Astrocyte of the hippocampus (primary cell): ENCODE results near the gene PAEP.
A peak's percentile ranks its signal among the peaks of the same experiment; 100 is the strongest.
"Not testable (repeated sequence)": the region's sequence is repeated elsewhere in the genome, so short reads cannot be mapped to it uniquely, and the experiment has no call there.

Experiments used
- DNase-seq: peaks from one replicate; pipeline ENCODE4 v3.0.0; 2011; ENCODE audit warnings: low read depth, low spot score

The PAEP gene

DNA sequence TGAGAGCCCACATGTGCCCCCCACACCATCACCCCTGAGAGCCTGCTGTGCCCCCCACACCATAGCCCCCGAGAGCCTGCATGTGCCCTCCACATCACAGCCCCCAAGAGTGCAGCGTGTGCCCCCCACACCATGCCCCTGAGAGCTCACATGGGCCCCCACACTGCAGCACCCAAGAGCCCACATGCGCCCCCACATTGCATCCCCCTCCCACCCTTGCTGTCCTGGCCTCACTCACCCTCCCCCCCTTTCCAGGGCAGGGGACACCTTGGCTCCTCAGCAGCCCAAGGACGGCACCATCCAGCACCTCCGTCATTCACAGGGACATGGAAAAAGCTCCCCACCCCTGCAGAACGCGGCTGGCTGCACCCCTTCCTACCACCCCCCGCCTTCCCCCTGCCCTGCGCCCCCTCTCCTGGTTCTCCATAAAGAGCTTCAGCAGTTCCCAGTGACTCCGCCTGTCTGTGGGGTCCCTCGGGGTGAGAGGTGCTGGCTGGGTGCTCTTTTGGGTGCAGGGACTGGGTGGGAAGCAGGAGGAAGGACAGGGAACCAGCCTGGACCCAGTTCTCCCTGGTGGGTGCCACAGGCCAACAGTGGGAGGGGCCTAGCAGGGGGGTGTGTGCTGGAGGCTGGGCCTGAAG lies 35.3 kb upstream of the PAEP start:
- no peak for DNase-seq

DNA sequence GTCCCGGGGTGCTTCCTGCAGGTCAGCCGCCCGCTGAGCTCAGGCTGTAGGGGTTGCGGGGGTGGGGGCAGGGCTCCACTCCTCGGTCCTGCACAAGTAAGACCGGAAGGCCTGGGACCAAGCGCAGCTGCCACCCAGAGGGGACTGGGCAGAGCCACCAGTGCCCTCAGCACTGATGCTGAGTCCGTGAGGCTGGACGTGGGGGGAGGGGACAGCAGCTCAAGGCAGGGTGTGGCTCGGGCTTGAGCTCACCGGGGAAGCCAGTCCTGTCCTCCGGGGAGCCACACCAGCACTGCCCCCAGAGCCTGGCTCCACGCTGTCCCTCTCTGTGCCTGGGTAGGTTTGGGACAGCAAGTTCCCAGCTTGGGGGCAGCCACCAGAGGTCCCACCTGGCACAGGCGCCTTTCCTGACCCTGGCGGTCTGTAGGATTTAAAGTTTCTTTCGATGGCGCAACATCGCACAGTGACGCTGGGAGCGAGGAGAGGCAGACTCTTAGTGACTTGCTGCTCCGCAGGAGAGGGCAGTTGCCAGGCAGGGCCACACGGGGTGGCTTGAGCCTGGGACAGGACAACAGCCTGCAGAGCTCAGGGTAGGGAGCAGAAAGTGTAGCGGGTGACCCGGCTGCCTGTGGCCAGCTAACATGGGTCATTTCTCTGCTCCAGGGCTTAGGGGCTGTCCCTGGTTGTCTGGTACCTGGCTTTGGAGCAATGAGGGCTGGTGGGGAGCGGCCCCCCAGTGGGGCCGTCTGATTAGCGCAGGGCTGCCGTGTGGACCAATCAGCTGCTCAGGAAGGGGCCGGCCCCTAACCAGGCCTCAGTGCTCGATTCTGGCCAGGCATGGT lies 34.6 kb upstream of the PAEP start:
- no peak for DNase-seq

DNA sequence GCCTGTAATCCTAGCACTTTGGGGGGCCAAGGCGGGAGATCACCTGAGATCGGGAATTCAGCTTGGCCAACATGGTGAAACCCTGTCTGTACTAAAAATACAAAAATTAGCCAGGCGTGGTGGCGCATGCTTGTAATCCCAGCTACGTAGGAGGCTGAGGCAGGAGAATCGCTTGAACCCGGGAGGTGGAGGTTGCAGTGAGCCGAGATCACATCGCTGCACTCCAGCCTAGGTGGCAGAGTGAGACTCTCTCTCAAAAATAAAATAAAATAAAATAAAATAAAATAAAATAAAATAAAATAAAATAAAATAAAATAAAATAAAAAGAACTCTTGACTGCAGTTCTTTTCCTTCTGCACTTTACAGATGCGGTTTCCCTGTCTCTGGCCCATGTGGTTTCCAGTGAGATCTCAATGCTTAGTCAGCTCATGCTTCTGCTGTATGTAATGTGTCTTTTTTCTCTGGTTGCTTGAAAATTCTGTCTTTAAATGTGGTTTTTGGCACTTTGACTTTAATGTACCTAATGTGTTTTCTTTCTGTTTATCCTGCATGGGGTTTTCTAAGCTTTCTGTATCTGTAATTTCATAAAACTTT lies 32.6 kb upstream of the PAEP start:
- DNase-seq: not testable (repeated sequence)

DNA sequence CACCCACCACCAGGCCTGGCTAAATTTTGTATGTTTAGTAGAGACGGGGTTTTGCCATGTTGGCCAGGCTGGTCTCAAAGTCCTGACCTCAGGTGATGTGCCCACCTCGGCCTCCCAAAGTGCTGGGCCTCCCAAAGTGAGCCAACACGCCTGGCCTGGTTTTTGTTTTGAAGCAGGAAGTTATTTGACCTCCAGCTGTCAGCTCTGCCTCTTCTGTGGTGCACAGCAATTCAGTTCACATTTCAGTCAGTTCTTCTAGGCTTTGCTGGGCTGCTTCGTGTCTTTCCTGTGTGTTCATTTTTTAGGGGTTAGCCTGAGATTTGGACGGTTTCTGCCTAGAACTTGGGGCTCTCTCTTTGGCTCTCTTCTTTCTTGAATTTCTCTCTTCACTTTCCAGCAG lies 31.4 kb upstream of the PAEP start:
- no peak for DNase-seq

DNA sequence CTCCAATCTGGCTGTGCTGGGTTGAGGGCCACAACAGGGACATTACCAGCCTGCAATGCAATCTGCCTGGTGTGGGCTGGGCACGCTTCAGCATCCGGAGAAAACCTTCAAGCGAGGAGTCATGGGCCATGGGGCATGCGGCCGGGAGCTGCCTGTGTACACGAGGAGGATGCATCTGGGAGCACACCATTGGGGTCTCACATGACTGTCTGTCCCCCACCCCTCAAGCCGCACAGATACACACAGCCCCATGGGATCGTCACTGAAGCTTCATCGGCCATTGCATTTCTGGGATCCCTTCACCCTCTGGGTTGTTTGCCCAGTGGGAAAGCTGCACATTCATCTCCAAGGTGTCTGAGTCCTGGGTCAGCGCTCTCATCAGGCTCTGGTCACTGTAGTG lies 30.5 kb upstream of the PAEP start:
- no peak for DNase-seq

DNA sequence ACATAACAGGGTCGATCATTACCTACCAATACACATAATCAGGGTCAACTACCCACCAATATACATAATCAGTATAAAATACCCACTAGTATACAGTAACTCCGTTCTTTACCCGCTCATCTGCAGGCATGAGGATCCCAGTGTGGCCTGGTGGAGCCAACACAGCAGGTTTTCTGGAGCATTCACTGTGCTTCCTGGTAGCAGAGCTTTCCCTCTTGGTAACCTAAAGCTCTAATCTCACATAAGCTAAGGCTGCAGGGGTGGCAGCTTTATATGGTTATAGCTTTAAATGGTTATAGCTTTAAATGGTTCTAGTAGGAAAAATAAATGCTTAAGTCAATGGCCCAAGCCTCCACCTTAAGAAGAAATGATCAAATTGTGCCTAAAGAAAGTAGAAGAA lies 28.4 kb upstream of the PAEP start:
- DNase-seq: no peak

DNA sequence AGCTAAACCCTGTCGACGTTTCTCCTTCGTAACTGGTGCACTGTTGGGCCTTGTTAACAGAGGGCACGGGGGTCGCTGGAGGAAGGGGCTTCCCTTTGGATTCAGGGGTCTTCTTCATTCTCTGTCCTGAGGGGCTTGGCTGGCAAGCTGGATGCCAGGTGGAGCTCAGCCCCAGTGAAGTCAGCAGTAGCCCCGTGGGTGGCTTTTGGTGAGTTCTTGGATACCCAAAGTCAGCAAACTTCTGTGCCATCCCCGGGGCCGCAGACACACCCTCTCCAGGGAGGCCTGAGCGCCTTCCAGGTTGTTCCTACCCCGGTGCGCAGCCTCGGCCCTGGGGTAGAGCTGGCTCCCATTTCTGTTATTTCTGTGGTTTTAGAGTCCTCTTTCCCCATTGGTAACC lies 27.9 kb upstream of the PAEP start:
- no peak for DNase-seq

DNA sequence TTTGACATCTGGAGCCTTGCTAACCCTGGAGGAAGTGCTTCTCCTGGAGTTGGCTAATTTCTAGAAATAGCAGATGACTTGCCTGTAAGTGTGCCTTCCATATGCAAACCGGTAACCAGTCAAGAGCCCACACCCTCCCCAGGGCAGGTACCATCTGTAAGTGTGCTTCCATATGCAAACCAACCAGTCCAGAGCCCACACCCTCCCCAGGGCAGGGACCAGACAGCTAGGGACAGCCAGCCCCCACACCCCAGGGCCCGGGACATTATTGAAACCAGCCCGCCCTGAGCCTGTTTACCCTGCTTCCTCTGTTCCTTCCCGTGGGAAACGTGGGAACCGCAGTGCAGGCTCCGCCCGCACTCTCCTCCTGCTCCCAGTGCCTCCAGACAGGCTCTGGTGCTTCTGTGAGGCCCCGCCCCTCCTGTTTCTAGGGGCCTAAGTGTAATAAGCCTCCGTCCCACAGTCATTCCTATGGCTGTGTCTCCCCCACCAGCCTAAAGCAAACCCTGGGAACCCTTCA lies 27.3 kb upstream of the PAEP start:
- not testable (repeated sequence) for DNase-seq

DNA sequence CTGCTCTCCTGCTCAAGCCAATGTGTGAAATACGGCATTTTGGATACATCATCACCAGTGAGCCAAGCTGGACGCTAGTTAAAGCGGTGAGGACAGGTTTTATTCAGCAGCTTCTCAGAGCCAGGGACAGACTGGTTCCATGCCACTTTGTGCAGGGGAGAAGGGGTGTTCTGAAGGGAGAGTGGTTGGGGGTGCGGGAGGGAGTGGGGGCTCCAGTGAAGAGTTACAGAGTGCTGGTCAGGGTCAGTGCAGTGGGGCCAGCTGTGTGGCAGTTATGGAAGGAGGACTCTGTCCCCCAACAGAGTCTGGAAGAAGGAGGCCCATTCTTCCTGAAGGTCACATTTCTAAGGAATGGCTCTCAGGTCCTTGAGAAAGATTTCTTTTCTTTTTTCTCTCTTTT lies 26.7 kb upstream of the PAEP start:
- not testable (repeated sequence) for DNase-seq

DNA sequence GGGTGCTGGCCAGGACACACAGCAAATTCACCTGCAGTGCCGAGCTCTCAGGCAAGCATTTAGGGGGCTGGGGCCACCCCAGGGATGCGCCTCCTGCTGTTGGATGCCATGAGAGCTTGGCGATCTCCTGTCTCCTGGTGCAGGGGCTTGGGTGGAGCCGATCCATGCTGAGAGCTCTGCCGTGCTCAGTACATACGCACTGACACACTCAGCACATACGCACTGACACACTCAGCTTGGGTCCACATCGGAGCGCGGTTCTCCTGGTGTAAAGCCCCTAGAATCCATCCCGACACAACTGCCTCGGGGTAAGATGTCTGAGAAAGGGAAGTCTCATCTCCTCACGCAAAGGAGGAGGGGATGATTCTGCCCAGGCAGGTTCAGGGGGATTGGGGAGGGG lies 25.9 kb upstream of the PAEP start:
- not testable (repeated sequence) for DNase-seq

DNA sequence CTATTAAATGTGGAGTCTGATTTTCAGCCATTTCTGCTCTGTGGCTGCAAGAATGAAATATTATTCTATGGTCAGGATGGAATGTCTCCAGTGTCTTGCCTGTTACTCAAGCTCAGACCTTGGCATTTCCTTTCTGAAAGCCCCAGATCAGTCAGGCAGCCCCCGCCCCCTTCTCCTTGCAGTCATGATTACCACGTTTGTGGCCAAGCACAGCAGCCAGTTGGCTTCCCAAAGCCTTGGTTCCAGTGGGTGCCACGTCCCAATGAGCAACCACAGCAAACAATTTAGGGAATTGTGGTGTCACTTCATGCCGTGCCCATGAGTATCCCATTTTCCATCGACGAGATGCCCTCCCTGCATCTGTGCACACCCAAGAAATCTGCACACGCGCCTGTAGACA lies 25.3 kb upstream of the PAEP start:
- DNase-seq: peak; percentile 62

DNA sequence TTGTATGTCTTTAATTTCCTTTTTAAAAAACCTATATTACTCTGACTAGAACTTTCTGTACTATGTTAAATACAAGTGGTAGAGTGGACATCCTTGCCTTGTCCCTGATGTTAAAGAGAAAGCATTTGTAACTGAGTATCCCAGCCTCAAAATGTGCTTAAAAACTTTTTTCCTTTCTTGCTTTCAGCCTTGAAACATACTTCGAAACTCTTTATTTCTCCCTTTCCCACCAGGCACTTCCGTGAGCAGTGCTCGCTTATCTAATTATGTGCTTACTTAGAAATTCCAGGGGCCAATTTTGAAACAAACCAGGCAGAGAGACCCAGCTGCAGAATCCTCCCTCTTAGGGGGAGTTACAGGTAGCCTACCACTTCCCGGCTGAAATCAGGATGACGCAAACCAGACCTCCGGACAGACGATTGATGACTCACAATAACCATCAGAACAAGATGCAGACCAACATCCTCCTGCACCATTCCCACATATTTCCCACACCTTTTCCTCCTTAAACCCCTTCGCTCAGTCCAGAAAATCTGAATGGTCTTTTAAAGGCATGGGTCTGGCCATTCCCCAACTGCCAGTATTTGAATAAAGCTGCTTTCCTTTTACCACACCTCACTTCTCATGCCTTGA lies 18.2 kb upstream of the PAEP start:
- not testable (repeated sequence) for DNase-seq

DNA sequence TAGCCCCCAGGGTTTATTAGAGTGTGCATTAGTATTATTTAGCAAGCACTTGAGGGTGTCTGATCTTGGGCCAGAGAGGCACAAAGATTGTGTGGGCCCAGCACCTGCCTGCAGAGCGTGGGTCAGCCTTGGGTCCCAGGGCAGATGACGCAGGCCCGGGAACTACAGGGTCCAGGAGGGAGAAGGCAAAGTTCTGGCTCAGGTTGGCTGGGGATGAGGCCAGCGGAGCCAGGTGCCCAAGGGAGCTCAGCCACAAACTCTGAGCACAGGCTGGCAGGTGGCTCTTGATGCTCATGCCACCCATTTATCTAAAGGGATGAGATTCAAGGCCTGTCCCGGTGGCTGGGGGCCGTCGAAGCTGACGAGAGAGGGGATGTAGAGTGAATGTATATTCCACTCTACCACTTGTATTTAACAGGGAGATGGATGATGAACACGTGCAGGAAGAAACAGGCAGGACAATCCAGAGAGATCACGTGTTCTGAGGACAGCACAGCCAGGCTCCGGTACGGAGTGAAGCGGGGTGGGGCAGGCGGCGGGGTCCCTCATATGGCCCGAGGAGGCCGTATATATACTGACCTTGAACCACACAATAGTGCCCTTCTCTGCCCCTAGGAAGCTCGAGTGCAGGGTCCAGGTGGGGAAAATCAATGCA lies 16.4 kb upstream of the PAEP start:
- DNase-seq: no peak

DNA sequence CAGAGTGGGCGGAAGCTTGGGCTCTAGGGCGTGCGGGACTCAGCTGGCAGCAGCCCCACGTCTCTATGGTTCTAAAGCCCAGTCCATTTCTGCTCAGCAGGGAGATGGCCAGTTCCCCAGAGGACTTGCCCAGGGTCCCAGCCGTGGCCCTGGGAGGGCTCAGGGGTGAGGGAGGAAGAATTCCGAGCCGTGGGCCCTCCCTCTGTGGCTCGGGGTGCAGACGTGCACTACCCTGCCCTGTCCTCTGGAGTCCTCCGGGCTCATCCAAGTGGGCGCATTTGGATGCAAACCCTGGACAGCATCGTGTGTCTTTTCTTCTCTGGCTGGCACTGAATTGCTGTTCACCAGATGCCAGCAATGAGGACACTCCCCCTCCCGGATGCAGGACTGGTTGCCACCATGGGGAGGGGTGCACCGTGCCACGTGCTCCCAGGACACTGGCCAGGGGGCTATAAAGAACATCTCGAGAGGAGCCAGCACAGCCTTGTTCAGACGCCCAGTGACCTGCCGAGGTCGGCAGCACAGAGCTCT lies 15.8 kb upstream of the PAEP start, which contains the start of gene OBP2A:
TSS of gene OBP2A (plus strand) at position 481 of the 531 bp plus-strand sequence. CDS start 55 bp downstream, outside the sequence.
- not testable (repeated sequence) for DNase-seq

DNA sequence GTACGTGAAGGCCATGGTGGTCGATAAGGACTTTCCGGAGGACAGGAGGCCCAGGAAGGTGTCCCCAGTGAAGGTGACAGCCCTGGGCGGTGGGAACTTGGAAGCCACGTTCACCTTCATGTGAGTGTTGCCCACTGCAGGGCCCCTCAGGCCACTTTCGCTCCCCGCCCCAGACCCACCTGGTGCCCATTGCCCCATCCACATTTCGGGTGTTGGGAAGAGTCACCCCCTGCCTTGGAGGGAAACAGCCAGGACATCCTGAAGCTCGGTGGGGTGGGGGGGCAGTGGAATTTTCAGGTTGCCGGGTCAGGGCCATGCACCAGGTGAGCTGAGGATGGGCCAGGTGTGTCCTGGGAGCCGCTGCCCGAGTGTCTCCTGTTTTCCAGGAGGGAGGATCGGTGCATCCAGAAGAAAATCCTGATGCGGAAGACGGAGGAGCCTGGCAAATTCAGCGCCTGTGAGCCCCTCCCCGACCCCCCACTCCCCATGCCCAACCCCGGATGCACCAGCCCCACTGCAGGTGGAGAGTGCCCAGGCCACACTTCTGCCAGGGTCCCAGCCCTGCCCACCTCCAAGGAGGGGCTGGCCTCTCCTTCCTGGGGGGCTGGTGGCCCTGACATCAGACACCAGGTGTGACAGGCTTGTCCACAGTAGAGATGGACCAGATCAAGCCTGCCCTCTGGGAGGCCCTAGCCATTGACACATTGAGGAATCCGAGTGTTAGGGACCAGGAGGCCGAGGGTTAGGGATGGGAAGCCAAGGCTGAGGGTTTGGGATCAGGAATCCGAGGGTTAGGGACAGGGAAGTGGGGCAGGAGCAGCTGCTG lies 14.6 kb upstream of the PAEP start:
- not testable (repeated sequence) for DNase-seq

DNA sequence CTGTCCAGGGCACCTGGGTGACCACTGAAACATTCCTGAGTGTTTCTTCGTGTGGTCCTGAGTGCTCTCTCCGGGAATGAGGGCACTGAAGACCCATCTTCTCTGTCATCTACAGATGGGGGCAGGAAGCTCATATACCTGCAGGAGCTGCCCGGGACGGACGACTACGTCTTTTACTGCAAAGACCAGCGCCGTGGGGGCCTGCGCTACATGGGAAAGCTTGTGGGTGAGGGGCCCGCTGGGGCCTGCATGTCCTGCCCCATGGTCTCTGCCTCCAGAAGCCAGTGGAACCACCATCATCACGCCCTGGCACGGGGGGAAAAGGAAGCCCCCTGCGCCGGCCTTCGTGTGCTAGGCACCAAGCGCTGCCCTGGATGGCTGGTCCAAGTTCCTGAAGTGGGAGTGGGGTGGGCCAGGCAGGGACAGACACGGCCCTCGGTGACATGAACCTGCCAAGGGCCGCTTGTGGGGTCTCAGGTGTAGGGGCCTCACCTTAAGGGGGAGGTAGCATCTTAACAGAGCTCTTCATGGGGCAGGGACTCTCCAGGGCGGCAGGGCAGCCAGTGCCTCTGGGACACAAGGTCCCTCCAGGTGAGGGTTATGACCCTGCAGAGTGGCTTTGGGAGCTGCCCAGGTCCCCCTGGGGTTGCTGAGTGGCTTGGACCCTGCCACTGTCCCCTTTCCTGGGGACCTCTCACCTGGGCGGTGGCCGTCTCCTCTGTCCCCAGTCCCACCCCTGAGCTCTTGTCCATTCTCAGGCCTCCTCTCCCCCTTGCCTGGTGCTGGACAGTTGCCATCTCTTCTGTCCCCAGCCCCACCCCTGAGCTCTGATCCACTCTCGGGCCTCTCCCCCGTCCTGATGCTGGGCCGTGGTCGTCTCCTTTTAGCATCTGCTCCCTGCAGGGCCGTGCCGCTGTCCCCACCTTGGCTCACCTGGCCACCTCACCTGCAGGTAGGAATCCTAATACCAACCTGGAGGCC lies 13.5 kb upstream of the PAEP start:
- no peak for DNase-seq

DNA sequence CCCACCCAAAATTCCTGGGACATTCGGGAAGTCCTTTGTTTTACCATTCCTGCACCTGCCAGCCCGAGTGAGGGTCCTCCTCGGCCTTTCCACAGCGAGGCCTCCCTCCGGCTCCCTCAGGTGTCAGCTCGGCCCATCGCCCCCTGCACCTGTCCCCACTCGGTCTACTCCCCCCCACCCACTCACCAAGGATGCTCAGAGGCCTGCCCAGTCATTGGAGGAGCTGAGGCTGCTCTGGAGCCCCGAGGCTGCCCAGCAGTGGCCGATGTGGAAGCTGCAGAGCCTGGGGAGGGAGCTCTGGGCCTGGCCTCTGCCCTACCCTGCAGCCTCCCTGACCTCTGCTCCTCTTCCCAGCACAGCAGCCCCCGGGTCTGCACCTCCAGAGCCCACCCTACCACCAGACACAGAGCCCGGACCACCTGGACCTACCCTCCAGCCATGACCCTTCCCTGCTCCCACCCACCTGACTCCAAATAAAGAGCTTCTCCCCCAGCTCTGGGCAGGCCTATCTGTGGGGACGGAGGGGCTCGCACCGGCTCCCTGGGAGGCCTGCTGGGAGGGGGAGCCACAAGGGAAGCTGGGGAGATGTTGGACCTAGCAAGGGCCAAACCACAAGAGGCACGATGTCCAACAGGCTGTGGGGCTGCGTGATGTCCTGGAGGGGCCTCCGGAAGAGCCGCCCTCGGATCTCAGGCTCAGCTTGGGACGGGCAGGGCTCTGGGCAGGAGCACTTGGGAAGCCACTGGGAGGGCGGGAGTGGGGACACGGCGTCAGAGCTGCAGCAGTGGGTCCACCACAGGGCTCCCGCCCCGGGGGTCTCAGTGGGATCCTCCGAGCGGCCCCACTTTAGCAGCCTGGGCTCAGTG lies 11.8 kb upstream of the PAEP start:
- not testable (repeated sequence) for DNase-seq

DNA sequence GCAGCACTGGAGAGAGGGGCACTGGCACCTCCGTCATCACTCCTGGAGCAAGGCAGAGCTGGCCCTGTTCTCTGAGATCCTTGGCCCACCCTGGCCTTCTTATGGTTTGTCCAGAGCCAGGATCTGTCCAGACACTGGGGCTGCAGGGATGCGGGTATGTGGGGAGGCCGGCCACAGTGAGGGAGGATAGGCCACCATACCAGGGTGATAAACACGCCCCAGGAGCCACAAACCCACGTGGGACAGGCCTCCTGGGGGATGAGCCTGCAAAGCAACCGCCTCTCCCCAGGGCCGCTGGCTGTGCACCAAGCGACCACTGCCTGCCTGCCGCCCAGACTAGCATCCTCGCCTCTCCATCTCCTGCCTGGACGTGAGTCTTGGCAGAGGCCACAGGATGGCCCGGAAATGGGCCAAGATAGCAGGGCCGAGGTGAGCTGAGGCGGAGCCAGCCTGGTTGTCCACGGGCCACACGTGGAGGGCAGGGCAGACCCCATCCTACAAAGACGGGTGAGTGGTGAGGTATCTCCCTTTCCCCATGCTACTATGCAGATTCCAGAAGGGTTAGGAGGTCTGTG lies 11.1 kb upstream of the PAEP start:
- no peak for DNase-seq
